Trophoblast cell (in vitro differentiated cells and primary cell): ENCODE data around the gene PORCN.
A peak's percentile ranks its signal among the peaks of the same experiment; 100 is the strongest.

Source experiments
- DNase-seq, 2 donors: peaks; one replicate each; pipeline ENCODE4 v3.0.0-alpha.2; 2016
- H2AFZ ChIP-seq: 2 replicates; pipeline ENCODE4 v1.6.1; 2013; ENCODE audit warnings: low read length, moderate library complexity, mild to moderate bottlenecking; ENCODE audit not compliant: insufficient read depth, poor library complexity
- H2AK5ac ChIP-seq: 2 replicates; pipeline ENCODE4 v1.6.1; 2013; ENCODE audit warnings: mild to moderate bottlenecking, low read length
- H2BK120ac ChIP-seq: 2 replicates; pipeline ENCODE4 v1.6.1; 2013; ENCODE audit warnings: low read length, mild to moderate bottlenecking, moderate library complexity; ENCODE audit not compliant: insufficient read depth, poor library complexity
- H2BK12ac ChIP-seq: 2 replicates; pipeline ENCODE4 v1.6.1; 2013; ENCODE audit warnings: mild to moderate bottlenecking, low read length, moderate library complexity
- H2BK5ac ChIP-seq: 2 replicates; pipeline ENCODE4 v1.6.1; 2013; ENCODE audit warnings: low read length, low read depth, moderate library complexity, mild to moderate bottlenecking; ENCODE audit not compliant: poor library complexity
- H3K14ac ChIP-seq: 2 replicates; pipeline ENCODE4 v1.6.1; 2013; ENCODE audit warnings: mild to moderate bottlenecking, low read length
- H3K18ac ChIP-seq: 2 replicates; pipeline ENCODE4 v1.6.1; 2013; ENCODE audit warnings: mild to moderate bottlenecking, low read length
- H3K23ac ChIP-seq: 2 replicates; pipeline ENCODE4 v1.6.1; 2013; ENCODE audit warnings: low read length
- H3K27ac ChIP-seq: 2 replicates; pipeline ENCODE4 v1.5.1; 2013; ENCODE audit warnings: low read depth, mild to moderate bottlenecking, inconsistent platforms, low read length, moderate library complexity
- H3K27me3 ChIP-seq: 2 replicates; pipeline ENCODE4 v1.6.1; 2013; ENCODE audit warnings: inconsistent platforms, mild to moderate bottlenecking, low read length, moderate library complexity; ENCODE audit not compliant: insufficient read depth
- H3K36me3 ChIP-seq, 2 experiments: 1 replicate in 1 of 2; 2 replicates in 1 of 2; pipeline ENCODE4 v1.6.1; 2013; ENCODE audit warnings: low read length in 2 of 2, mild to moderate bottlenecking in 2 of 2, moderate library complexity in 1 of 2; ENCODE audit not compliant: insufficient read depth in 2 of 2, control insufficient read depth in 1 of 2
- H3K4ac ChIP-seq: 2 replicates; pipeline ENCODE4 v1.6.1; 2013; ENCODE audit warnings: low read depth, mild to moderate bottlenecking, low read length, moderate library complexity
- H3K4me1 ChIP-seq, 2 experiments: 1 replicate in 1 of 2; 2 replicates in 1 of 2; pipeline ENCODE4 v1.6.1; 2013; ENCODE audit warnings: low read length in 2 of 2, mild to moderate bottlenecking in 2 of 2, moderate library complexity in 1 of 2; ENCODE audit not compliant: insufficient read depth in 2 of 2, control insufficient read depth in 1 of 2
- H3K4me2 ChIP-seq: 2 replicates; pipeline ENCODE4 v1.6.1; 2013; ENCODE audit warnings: inconsistent platforms, mild to moderate bottlenecking, low read length, moderate library complexity
- H3K4me3 ChIP-seq: 2 replicates; pipeline ENCODE4 v1.5.1; 2013; ENCODE audit warnings: mild to moderate bottlenecking, low read depth, low read length, inconsistent platforms
- H3K79me1 ChIP-seq: one replicate; pipeline ENCODE4 v1.6.1; 2013; ENCODE audit warnings: low read length
- H3K79me2 ChIP-seq: 2 replicates; pipeline ENCODE4 v1.6.1; 2013; ENCODE audit warnings: low read length, mild to moderate bottlenecking; ENCODE audit not compliant: control insufficient read depth, insufficient read depth, poor library complexity
- H3K9ac ChIP-seq: 2 replicates; pipeline ENCODE4 v1.6.1; 2013; ENCODE audit warnings: mild to moderate bottlenecking, low read length
- H3K9me3 ChIP-seq: 2 replicates; pipeline ENCODE4 v1.6.1; 2013; ENCODE audit warnings: low read depth, mild to moderate bottlenecking, control low read depth, inconsistent platforms, low read length; ENCODE audit not compliant: insufficient read depth
- H4K12ac ChIP-seq: 2 replicates; pipeline ENCODE4 v1.6.1; 2013; ENCODE audit warnings: low read depth, mild to moderate bottlenecking, low read length, moderate library complexity
- H4K8ac ChIP-seq: 2 replicates; pipeline ENCODE4 v1.6.1; 2013; ENCODE audit warnings: low read depth, mild to moderate bottlenecking, low read length, moderate library complexity
- H4K91ac ChIP-seq: one replicate; pipeline ENCODE4 v1.6.1; 2013; ENCODE audit warnings: low read depth, mild to moderate bottlenecking, low read length, moderate library complexity
- WGBS: extraction: QIAGEN DNeasy Blood & Tissue Kit; methylation state at CpG from one replicate; pipeline ENCODE4 v1.1.7; 2013; ENCODE audit warnings: missing lambda C conversion rate; ENCODE audit not compliant: insufficient read length, insufficient coverage; ENCODE audit errors: extremely low coverage; 5-methylcytosine and 5-hydroxymethylcytosine counted together

The PORCN gene

GRCh38 chrX:48474127-48474526 lies 34.7 kb upstream of the PORCN start:
- Histone ChIP-seq H3K4me2 (no peak overlapping the region), H2AFZ (no peak overlapping the region), H4K8ac (no peak overlapping the region), H2BK12ac (no peak overlapping the region), H3K4me1 (peaks cover 5 to 25% of the 10 kb centered on the region in 2 experiments), H2AK5ac (no peak overlapping the region), H4K12ac (no peak overlapping the region), H3K23ac (no peak overlapping the region), H3K18ac (no peak overlapping the region), H3K36me3 (peaks cover 2 to 10% of the 10 kb centered on the region in 2 experiments), H3K9ac (no peak overlapping the region), H3K14ac (no peak overlapping the region), H3K27me3 (no peaks in the 10 kb centered on the region), H3K9me3 (no peaks in the 10 kb centered on the region), H2BK5ac (no peak overlapping the region), H3K79me1 (peaks cover 9% of the 10 kb centered on the region), H3K27ac (no peak overlapping the region), H4K91ac (no peak overlapping the region), H3K79me2 (peaks cover 8% of the 10 kb centered on the region), H2BK120ac (no peak overlapping the region), H3K4me3 (no peak overlapping the region), H3K4ac (no peak overlapping the region)
- no peak for DNase-seq
- no CpG with 5 or more reads among the region's 10 CpGs for WGBS

GRCh38 chrX:48474581-48474980 lies 34.2 kb upstream of the PORCN start:
- Histone ChIP-seq H3K36me3 (peaks cover 7 to 13% of the 10 kb centered on the region in 2 experiments), H3K27ac (no peak overlapping the region), H3K79me2 (peaks cover 8% of the 10 kb centered on the region), H3K4ac (no peak overlapping the region), H3K79me1 (peaks cover 9% of the 10 kb centered on the region), H3K9ac (no peak overlapping the region), H2BK12ac (no peak overlapping the region), H2BK5ac (no peak overlapping the region), H4K12ac (no peak overlapping the region), H3K4me2 (no peak overlapping the region), H3K4me1 (peaks cover 5 to 23% of the 10 kb centered on the region in 2 experiments), H2BK120ac (no peak overlapping the region), H3K9me3 (no peaks in the 10 kb centered on the region), H3K27me3 (no peaks in the 10 kb centered on the region), H4K8ac (no peak overlapping the region), H3K14ac (no peak overlapping the region), H2AK5ac (no peak overlapping the region), H2AFZ (no peak overlapping the region), H4K91ac (no peak overlapping the region), H3K23ac (no peak overlapping the region), H3K18ac (no peak overlapping the region), H3K4me3 (no peak overlapping the region)
- no peak for DNase-seq
- WGBS, result no CpG with 5 or more reads among the region's 6 CpGs

GRCh38 chrX:48475296-48475695 lies 33.5 kb upstream of the PORCN start:
- H4K12ac ChIP-seq, result no peak overlapping the region
- H3K27me3 ChIP-seq, result no peaks in the 10 kb centered on the region
- H2AK5ac ChIP-seq, result no peak overlapping the region
- H3K9me3 ChIP-seq, result no peaks in the 10 kb centered on the region
- H3K18ac ChIP-seq, result no peak overlapping the region
- no peak overlapping the region for H2BK5ac ChIP-seq
- H3K4me1 ChIP-seq, result peaks cover 5 to 19% of the 10 kb centered on the region in 2 experiments
- H3K27ac ChIP-seq, result no peak overlapping the region
- no peak for DNase-seq
- H3K23ac ChIP-seq, result no peak overlapping the region
- no peak overlapping the region for H2AFZ ChIP-seq
- H3K9ac ChIP-seq, result no peak overlapping the region
- H2BK12ac ChIP-seq, result no peak overlapping the region
- no peak overlapping the region for H4K91ac ChIP-seq
- no peak overlapping the region for H2BK120ac ChIP-seq
- peaks cover 8% of the 10 kb centered on the region for H3K79me2 ChIP-seq
- peak overlapping the region; percentile 66 for H3K4me2 ChIP-seq
- no peak overlapping the region for H3K14ac ChIP-seq
- WGBS, result no CpG with 5 or more reads among the region's 5 CpGs
- H3K4ac ChIP-seq, result no peak overlapping the region
- H4K8ac ChIP-seq, result no peak overlapping the region
- no peak overlapping the region for H3K4me3 ChIP-seq
- peaks cover 9 to 14% of the 10 kb centered on the region in 2 experiments for H3K36me3 ChIP-seq
- peaks cover 9% of the 10 kb centered on the region for H3K79me1 ChIP-seq

- Histone ChIP-seq H3K27ac (peak within 1 kb of the TSS; percentile 22), H2BK12ac (peak within 1 kb of the TSS; percentile 24), H4K8ac (peak within 1 kb of the TSS; percentile 76), H3K9ac (peak within 1 kb of the TSS; percentile 80), H3K4me3 (peak within 1 kb of the TSS; percentile 91), H3K27me3 (no peaks in the 10 kb centered on the region), H2BK120ac (peak within 1 kb of the TSS; percentile 87), H4K12ac (peak within 1 kb of the TSS; percentile 80), H2BK5ac (peak within 1 kb of the TSS; percentile 83), H3K4me2 (peak within 1 kb of the TSS; percentile 66), H4K91ac (peak within 1 kb of the TSS; percentile 85), H3K79me2 (peaks cover 8% of the 10 kb centered on the region), H3K4me1 (peaks cover 1 to 15% of the 10 kb centered on the region in 2 experiments), H2AK5ac (peak within 1 kb of the TSS; percentile 82), H3K4ac (peak within 1 kb of the TSS; percentile 66), H3K79me1 (peaks cover 9% of the 10 kb centered on the region), H3K14ac (peak within 1 kb of the TSS; percentile 79), H3K36me3 (peaks cover 11 to 17% of the 10 kb centered on the region in 2 experiments), H3K9me3 (no peaks in the 10 kb centered on the region), H3K18ac (peak within 1 kb of the TSS; percentile 88), H3K23ac (no peak within 1 kb of the TSS), H2AFZ (peak within 1 kb of the TSS; percentile 98)
- DNase-seq, result peak; percentile 65 to 75
- WGBS, result no CpG with 5 or more reads among the region's 75 CpGs
Observed at GRCh38 chrX:48475774-48476577, 32.8 kb upstream of the PORCN start, which contains the start of gene FTSJ1. FTSJ1 (plus strand) TSS chrX:48476199; CDS start chrX:48478048, 1,849 bp downstream.
